Pulmonary artery endothelial cell (primary cell): ENCODE measurements around the gene CD55. TPM values are rescaled to one million over a fixed set of nuclear protein-coding genes. Genes with fewer than 3 reads are reported as not detected.
A peak's percentile ranks its signal among the peaks of the same experiment; 100 is the strongest.
"Not testable (repeated sequence)": the region's sequence is repeated elsewhere in the genome, so short reads cannot be mapped to it uniquely, and the experiment has no call there.

Source experiments
- DNase-seq: peaks from one replicate; pipeline ENCODE4 v3.0.0-alpha.2; 2011; ENCODE audit warnings: low read depth, low spot score
- total RNA-seq: library from RNA; depleted of rRNA; stranded (reverse); fragments of >200 nt; gene quantifications from 2 replicates; pipeline ENCODE4 v1.2.3, GENCODE V29; 2014

Gene CD55
- total RNA-seq, 1 donor from 2014 or later: 73.1 TPM

GRCh38 chr1:207305489-207305873, 16.0 kb upstream of the CD55 start:
- DNase-seq: no peak

- DNase-seq: no peak
Observed at GRCh38 chr1:207306023-207306422, 15.5 kb upstream of the CD55 start.

- no peak for DNase-seq
Observed at GRCh38 chr1:207306603-207307002, 14.9 kb upstream of the CD55 start.

- no peak for DNase-seq
Observed at GRCh38 chr1:207308451-207309190, 12.9 kb upstream of the CD55 start.

- peak; percentile 79 for DNase-seq
Observed at GRCh38 chr1:207309745-207310273, 11.7 kb upstream of the CD55 start.

- DNase-seq: no peak
Observed at GRCh38 chr1:207311888-207312603, 9.4 kb upstream of the CD55 start.

- DNase-seq: no peak
Observed at GRCh38 chr1:207312604-207312920, 8.9 kb upstream of the CD55 start.

- DNase-seq: no peak
Observed at GRCh38 chr1:207313131-207313530, 8.3 kb upstream of the CD55 start.

GRCh38 chr1:207314816-207315215, 6.7 kb upstream of the CD55 start:
- no peak for DNase-seq

- DNase-seq: no peak
Observed at GRCh38 chr1:207315435-207315834, 6.0 kb upstream of the CD55 start.

GRCh38 chr1:207316141-207316540, 5.3 kb upstream of the CD55 start:
- no peak for DNase-seq

- DNase-seq: no peak
Observed at GRCh38 chr1:207316622-207317391, 4.7 kb upstream of the CD55 start.

- DNase-seq: no peak
Observed at GRCh38 chr1:207317561-207317960, 3.9 kb upstream of the CD55 start.

- DNase-seq: no peak
Observed at GRCh38 chr1:207318072-207318619, 3.3 kb upstream of the CD55 start.

GRCh38 chr1:207319199-207319598, 2.3 kb upstream of the CD55 start:
- DNase-seq: no peak

GRCh38 chr1:207320105-207320504, 1.4 kb upstream of the CD55 start:
- not testable (repeated sequence) for DNase-seq

- DNase-seq: no peak
Observed at GRCh38 chr1:207321790-207322645, 540 bp downstream of the CD55 start.

- no peak for DNase-seq
Observed at GRCh38 chr1:207323425-207324225, 2.1 kb downstream of the CD55 start.

- DNase-seq: peak; percentile 67
Observed at GRCh38 chr1:207328004-207328403, 6.5 kb downstream of the CD55 start.

GRCh38 chr1:207328908-207329440, 7.5 kb downstream of the CD55 start:
- DNase-seq: no peak
